GM21737 (cell line): ENCODE measurements around the gene PLEKHG3.

Experiments
- ATAC-seq: cut with Tn5 transposase; IDR thresholded peaks from one replicate; pipeline ENCODE4 v1.9.1; 2021; ENCODE audit warnings: mild to moderate bottlenecking, moderate library complexity; ENCODE audit not compliant: unreplicated experiment

The PLEKHG3 gene

DNA sequence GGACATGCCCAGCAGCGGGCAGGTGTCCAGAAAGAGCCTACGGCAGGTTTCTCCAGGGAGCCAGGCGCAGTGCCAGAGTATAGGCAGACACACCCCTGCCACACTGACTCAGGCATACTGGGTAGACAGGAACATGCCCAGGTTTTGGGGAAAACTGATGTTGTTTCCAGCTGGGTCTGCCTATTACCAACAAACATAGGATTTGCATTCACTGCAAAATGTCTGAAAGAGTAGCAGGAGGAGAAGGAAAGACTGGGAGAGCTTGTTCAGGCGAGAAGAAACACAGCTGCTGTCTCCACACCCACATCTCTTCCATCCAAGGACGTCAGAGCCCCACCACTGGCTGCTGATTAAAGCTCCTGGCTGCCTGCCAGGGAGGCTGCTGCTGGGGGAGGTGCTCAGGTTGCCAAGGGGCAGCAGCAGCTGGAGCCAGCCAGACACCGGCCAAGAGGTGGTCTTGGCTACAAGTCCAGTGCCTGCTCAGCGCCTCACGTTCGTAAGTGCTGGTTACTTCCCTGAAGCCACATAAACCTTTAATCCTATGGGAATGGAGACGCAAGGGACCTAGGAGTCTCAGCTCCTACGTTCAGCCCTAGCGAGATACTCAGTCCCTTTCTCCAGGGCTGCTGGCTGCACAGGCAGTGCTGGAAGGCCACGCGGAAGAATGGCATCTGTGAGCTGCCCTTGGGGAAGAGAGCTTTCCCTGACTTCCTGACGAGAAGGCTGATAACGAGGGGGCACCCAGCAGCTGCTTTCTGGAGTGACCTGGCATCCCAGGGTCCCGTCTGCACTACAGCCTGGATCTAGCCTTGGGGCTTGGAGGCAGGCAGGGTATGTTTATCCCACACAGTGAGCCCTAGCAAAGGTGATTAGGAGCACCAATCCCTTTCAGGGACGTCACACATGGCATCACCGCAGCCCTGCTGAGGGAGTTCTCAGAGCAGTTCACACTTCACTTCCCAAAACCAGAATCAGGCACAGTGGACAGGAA, 58.1 kb downstream of the PLEKHG3 start:
- no peak for ATAC-seq

DNA sequence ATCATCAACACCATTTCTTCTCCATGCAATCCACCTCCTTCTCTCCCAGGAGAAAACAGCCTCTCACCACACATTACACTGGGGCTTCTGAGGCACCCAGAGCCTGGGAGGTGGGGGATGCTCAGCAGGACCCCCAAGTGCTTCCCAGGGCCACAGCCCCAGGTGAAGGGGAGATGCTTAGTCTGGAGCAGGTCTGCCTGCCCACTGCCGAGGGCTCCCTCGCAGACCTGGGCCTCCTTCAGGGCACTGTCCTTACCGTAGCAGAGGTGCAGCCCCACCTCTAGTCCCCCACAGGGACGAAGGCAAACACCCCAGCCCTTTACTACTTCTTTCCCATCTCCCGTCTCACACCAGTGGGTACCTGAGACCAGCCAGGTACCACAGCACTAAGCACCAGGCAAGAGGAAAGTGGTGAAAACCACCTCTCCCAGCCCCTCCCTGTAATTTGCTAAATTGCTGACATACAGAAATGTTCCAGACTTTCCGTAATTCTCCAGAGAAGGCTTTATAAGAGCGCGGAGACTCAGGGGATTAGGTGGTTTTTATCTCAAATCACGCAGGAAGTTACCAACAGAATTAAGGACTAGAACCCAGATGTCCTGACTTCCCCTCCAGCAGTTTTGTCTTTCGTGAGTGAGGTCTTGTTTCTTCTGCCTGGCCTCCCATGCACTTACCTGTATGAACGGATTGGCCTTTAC, 59.0 kb downstream of the PLEKHG3 start:
- ATAC-seq, result no peak

DNA sequence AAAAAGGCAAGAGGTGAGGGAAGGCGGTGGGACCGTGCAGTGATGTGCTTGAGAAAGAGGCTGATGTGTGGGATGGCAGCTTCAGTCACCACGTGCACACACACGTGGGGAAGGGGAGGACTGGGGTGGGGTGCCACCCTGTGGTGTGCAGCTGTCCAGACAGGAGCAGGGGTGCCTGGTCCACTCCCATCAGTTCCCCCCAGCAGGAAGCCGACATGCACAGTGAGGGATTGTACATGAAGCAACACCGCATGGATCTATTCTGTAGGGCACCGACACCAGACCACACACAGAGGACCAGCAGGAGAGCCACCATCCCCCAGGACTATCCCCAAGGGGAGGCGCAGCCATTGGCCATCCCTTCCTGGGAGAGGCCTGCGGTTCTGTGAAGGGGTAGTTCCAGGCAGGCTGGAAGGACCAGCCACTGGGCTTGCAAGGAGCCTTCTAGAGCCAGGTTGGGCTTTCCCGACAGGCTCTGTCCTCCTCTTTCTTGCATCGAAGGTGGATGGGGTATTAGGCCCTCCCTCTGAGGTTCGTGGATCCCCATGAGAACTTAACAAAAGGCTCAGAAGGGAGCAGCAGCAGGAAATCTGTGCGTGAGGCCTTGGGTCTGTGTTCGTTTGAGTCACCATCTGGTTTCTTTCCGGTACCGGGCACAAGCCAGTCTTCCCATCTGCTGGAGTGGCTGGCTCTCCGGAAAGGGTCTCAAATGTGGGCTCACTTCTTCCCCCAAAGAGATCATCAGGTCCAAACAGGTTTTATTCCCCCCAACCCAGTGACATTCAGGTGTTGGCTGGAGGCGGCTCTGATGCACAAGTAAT, 59.8 kb downstream of the PLEKHG3 start:
- no peak for ATAC-seq

DNA sequence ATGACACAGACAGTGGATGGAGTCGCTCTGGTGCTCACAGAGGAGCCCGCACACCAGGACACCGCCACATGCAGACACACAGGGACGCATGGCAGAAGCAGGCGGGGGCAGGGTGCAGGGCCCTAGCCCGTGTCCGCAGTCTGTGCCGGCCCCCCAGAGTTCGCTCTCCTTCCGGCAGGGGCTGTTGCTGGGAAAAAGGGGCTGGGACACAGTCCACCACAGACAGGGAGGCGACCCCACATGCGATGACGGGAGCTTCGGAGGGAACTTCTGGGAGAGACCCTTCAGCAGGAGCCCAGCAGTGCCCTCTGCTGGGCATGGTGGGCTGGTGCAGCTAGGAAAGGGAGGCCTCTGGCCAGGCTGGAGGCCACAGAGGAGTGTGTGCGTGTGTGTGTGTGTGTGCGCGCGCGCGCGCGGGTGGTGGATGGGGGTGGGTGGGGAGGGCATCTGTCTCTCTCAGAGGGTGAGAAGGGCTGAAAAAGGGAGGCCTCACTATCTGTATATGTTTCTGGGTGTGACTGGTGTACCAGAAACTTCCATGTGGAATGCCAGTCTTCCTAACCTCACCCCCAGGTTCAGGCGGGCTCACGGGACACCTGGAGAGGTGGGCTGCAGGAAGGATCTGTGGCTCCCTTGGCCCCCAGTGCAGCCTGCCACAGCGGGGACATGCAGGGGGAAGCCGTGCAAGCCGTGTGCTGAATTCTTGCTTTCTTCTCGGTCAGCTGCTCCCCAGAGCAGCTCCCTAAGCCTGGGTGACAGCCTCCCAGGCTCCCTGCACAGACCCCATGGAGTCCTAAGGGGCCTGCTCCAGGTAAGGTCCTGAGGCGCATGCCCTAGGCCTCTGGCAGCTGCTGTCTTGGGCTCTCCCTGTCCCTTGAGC, 60.7 kb downstream of the PLEKHG3 start:
- no peak for ATAC-seq

DNA sequence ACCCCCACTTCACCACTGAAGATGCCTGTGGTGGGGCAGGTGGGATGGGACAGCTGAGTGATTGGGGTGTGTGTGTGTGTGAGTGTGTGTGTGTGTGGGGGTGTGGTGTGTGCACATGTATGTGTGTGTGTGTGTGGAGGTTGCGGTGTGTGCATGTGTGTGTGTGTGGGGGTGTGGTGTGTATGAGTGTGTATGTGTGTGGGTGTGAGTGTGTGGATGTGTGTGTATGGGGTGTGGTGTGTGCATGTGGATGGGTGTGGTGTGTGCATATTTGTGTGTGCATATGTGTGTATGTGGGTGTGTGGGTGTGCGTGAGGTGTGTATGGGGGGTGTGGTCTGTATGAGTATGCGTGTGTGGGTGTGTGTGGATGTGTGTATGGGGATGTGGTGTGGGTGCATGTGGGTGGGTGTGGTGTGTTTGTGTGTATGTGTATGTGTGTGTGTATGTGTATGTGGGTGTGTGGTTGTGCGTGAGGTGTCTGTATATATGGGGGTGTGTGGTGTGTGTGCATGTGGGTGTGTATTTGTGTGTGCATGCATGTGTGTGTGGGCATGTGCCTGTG, 61.6 kb downstream of the PLEKHG3 start:
- no peak for ATAC-seq

DNA sequence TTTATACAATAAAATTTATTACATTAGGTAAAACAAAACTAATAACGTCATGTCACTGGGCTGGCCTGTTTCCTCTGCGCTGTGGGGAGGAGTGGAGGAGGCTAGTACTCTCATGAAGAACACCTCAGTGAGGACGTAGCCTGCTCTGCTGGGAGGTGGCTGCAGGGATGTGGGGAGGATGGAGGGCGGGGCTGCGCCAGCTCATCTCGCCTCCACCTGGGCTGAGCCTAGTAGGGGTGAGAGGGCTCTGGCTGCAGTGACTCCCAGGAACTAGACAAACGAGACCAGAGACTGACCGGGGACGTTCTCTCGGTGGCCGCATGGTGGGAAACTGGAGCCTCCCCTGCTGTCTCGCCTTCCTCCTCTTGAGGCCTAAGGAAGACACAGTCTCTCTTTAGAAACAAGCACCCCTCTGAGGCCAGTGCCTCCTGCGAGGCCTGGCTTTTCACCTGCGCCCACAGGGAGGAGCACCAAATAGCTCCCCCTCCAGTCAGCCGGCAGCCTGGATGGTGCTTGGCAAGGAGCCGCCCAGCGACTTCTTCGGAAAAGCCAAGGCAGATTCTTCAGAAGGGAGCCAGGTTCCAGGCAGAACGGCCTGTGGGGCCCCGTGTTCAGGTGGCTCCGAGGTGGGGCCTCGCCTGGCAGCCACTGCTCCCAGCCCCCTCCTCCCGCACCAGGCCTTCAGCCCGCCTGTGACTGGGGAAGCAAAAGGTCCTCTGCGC, 62.4 kb downstream of the PLEKHG3 start:
- ATAC-seq, result no peak

DNA sequence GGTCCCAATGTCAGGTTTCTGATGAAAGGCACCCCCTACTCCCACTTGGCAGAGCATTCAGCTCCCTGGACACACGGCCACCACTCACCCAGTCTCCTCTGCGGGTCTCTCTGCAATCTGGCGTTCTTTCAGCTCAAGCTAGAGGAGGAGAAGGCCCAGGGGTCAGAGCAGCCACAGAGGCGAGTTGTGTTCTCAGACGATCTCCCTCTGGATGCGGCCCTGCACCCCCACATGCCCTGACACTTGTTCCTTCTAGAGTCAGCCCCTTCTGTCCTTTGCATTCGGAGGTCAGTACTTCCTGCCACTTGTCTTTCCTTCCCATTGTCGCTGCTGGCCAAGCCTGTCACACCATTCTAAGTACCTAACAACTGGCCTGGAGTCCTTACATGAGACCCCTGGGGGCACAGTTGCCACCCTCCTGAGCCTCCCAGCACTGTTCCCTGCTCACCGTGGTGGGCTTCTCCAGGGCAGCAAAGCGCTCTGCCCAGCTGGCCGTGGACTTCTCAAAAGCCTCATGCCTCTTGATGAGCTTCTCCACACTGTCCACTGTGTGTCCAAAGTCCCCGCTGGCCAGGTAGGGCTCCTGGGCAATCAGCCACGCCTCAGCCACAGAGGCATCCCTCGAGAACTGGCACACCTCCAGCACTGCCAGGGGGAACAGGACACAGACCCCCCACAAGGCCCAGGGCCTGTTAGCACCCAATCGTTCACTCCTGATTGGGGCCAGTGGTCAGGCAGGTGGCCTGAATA, 63.2 kb downstream of the PLEKHG3 start:
- ATAC-seq, result no peak

DNA sequence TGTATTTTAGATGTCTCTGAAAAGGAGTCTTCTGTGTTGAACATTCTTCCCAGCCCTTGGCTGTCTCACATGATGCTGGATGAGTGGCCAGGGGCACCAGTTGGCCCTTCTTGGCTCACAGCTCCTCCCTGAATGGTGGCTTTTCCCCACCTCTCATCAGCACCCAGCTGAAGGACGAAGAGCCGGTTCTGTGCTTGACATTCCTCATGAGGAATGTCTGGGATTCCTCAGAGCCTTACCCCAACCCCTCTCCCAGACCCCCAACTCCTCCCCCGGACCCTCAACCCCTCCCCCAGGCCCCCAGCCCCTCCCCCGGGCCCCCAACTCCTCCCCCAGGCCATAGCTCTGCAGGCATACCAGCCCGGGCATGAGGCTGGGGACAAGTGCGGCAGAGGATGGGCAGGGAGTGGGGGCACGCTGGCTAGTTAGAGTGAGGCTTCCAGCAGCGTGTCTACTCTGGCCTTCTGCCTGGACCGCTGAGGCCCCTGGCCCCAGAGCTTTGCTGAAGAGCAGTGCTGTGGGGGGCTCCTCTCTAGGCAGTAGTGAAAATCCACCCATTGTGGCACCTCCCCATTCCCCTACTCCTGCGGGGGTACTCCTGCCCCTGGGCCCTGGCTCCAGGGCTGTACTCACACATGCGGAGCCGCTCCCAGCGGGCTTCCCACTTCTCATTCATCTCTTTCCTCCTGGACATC, 64.3 kb downstream of the PLEKHG3 start:
- ATAC-seq, result no peak

DNA sequence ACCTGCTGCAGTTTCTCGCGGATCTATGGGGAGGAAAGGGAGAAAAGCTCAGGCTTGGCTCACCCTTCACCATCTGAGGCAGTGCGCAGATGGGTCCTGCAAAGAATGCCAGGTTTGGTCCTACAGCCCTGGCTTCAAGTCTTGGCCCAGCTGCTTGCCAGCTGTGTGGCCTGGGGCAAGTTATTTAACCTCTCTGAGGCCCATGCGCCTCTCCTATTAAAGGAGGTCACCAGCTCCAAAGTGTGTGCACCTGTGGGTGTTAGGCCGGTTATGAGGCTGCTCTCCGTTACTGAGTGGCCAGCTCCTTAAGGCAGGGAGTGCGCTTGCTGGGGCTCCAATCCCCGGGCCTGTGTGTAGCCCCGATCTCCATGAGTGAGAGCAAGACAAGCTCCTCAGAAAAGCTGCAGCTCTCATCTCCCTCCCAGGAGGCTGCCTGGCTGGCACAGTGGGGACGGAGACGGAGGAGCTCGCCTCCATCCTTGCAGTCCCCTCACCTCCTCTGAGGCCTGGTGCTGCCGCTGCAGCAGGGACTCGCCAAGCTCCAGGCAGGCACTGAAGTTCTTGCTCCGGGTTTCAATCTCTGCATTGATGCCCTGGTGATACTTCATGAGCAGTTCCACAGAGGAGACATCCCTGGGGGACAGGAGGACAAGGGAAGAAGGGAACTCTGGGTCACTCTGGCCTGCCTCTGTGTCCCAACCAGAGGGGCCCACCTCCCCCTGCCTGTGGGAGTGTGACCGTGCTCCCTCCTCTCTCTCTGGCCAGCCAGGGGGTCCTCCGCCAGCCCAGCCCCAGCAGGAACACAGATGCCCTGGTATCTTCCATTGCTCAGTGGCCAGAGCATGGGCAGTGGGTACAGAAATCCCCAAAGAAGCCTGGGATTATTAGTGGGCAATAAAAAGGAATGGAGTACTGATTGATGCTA, 65.1 kb downstream of the PLEKHG3 start:
- ATAC-seq, result no peak

DNA sequence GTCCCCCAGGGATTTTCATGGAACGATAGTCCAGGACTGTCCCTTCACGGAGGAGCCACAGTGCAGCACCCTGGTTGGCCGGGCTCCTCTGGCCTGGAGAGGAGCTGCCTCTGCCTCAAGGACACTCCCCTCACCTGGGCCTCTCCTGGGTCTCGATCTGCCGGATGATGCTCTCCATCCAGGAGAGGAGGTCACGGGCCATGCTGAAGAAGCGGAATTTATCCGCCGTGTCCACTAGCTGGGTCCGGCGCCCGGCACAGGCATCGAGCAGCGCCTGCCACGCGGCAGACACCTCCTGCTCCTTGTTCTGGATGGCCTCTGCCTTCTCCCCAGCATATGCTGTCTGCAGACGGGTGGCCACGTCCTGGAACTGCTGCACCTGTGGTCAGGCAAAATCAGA, 66.5 kb downstream of the PLEKHG3 start:
- ATAC-seq, result no peak

DNA sequence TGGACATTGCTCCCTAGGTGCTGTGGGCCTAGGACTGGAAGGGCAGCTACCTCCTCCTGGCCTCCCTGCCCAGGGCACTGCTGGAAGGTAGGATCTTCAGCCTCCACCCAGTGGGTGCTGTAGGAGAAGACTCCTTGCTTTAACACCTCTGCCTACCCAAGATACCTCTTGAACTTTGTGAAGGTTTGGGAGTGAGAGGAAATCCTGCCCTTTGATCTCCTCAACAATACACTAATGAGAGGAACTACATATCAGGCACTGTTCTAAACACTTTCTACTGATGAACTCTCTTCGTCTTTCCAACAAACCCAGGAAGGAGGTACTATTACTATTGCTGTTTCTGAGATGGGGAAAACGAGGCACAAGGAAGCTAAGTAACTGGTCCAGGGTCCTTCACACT, 66.9 kb downstream of the PLEKHG3 start:
- no peak for ATAC-seq

DNA sequence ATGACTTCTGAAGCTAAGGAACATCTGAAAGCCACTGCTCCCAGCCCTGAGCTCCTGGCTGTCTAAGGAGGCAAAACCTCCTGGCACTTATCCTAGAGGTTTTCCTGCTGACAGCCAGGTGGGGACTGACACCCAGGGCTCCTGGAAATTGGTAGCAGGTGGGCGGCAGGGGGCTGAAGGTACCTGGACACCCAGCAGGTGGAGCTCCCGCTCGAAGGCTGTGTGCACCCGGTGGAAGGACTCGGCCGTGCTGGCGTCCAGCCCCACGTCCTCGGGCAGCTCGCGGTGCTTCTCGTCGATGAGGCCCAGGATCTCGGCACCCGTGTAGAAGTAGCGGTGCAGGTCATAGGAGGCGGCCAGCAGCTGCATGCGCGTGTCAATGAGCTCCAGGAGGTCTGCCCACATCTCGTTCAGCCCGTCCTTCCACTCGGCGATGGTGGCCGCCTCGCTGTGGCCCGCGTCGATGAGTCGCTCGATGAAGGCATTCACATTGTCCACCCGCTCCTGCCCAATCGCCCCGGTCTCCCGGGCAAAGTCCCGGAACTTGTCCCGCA, 68.2 kb downstream of the PLEKHG3 start:
- ATAC-seq, result no peak

DNA sequence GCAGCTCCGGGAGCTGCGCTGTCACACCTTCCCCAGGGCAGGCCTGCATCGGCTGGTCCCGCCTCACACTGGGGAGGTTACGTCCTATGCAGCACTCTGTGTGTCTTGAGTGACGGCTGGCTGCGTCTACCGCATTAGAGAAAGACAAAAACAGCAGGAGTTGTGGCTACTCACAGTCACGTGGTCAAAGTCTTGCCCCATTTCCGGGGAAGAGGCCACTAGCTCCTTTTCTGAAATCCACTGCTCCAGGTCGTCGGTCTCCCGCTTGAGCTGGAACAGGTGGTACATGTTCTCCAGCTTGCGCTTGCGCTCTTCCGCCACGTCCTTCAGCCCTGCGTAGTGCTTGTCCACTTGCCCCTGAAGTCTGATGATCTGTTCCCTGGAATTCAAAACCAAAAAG, 68.8 kb downstream of the PLEKHG3 start:
- ATAC-seq, result no peak

DNA sequence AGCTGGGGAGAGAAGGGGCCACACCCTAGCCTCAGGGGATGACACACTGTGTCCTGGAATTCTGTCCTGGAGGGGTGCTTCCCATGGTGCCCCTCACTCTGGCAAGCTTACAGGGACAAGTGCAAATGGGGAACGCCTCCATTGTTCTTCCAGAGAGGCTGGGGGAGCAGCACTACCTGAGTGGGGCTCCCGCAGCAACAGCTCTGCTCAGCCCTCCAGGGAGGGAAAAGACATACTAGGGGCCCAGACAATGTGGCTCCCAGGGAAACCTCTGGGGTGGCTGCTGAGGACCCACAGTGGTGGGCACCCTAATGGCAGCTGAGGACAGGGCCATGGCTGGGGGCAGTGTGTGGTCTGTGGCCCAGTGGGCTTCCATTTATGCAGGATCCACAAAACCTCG, 69.4 kb downstream of the PLEKHG3 start:
- no peak for ATAC-seq

DNA sequence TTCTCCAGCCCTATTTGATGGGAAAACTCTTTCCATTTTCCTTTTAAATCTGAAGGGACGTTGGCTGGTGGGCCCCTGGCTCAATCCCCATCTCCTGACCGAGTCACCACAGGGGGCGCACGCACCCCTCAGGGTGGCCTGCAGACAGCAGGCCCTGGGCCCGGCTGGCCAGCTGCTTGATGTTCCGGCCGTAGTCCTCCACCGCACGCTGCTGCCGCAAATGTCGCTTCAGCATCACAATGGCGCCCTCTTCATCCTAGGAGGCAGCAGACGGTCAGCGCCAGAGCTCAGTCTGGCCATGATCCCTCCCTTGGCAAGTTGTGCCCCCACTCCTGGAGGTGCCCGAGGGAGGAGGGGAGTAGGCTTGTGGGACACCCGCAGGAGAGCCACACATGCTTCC, 70.0 kb downstream of the PLEKHG3 start:
- no peak for ATAC-seq

DNA sequence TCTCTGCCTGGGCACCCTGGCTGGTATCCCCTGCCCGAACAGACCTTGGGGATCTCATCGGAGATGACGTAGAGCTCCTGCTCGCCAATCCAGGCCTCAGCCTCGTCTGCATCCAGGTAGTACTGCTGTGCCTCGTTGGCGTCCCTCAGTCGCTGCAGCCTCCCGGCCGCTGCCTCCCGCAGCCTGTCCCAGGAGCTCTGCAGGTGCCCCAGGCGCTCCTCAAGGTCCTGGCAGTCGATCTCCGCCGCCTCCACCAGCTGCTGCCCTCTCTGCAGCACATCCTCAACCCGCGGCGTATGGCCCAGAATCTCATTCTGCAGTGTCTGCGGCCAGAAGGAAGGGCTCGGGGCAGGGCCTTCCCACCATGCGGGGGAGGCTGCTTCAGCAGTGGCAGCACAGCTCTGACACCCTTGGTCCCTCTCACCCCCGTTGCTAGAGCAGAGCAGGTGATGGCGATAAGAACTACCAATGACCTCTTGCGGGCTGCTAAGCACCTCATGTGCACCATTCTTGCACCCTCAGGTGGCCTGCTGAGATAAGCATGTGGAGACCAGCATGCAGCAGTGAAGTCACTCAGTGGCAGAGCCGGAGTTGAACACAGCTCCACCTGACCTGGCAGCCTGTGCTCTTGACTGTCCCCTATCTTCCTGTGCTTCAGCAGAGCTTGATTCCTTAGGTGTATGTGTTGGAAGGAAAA, 71.0 kb downstream of the PLEKHG3 start:
- ATAC-seq, result no peak
